ENCODE measurements around the gene EXOSC2.
A peak's percentile ranks its signal among the peaks of the same experiment; 100 is the strongest.

Gene EXOSC2

GRCh38 chr9:130711469-130711868 lies 17.9 kb downstream of the EXOSC2 start:
- peak overlapping the region; percentile 95; the same call in 1 of the 2 replicates for H3K27ac ChIP-seq
- TF ChIP-seq, protein P1, sequence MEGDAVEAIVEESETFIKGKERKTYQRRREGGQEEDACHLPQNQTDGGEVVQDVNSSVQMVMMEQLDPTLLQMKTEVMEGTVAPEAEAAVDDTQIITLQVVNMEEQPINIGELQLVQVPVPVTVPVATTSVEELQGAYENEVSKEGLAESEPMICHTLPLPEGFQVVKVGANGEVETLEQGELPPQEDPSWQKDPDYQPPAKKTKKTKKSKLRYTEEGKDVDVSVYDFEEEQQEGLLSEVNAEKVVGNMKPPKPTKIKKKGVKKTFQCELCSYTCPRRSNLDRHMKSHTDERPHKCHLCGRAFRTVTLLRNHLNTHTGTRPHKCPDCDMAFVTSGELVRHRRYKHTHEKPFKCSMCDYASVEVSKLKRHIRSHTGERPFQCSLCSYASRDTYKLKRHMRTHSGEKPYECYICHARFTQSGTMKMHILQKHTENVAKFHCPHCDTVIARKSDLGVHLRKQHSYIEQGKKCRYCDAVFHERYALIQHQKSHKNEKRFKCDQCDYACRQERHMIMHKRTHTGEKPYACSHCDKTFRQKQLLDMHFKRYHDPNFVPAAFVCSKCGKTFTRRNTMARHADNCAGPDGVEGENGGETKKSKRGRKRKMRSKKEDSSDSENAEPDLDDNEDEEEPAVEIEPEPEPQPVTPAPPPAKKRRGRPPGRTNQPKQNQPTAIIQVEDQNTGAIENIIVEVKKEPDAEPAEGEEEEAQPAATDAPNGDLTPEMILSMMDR (IDR thresholded peaks at IDR 0.05) = no peak
- no peak for TF ChIP-seq ZFX (IDR thresholded peaks at IDR 0.05; ENCODE audit: borderline replicate concordance)

GRCh38 chr9:130712564-130713285 lies 19.1 kb downstream of the EXOSC2 start:
- H3K27ac ChIP-seq = peak overlapping the region; percentile 95
- TF ChIP-seq, protein P1 (IDR thresholded peaks at IDR 0.05) = no peak

- peak overlapping the region; percentile 95 for H3K27ac ChIP-seq
- TF ChIP-seq, protein P1 (IDR thresholded peaks at IDR 0.05) = no peak
- no peak for TF ChIP-seq ZFX (IDR thresholded peaks at IDR 0.05; ENCODE audit: borderline replicate concordance)
Measured at GRCh38 chr9:130713286-130713960, 19.8 kb downstream of the EXOSC2 start.

- TF ChIP-seq ZFX (IDR thresholded peaks at IDR 0.05; ENCODE audit: borderline replicate concordance) = no peak
- TF ChIP-seq, protein P1 (IDR thresholded peaks at IDR 0.05) = no peak
- no peak overlapping the region for H3K27ac ChIP-seq
Measured at GRCh38 chr9:130714586-130715110, 21.1 kb downstream of the EXOSC2 start.

DNA sequence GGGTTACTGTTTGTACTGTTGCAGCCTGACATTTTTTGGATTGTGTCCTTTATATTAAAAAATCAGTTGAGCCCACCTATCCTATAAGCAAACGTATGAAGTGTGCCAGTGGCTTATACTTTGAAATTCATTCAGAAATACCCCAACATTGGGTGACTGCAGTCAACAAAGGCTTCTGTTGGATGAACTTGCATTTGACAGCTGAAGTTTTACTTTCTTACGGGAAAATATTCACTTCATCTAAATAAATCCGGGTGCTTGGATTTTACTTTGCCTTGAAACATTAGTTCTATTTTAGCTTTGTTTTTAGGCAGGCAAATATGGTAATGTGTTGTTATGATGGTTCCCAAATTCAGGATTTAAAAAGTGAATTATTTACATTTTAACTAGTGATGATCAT lies 21.7 kb downstream of the EXOSC2 start:
- TF ChIP-seq ZFX (IDR thresholded peaks at IDR 0.05; ENCODE audit: borderline replicate concordance) = no peak
- TF ChIP-seq, protein P1 (IDR thresholded peaks at IDR 0.05) = no peak
- H3K27ac ChIP-seq = no peak overlapping the region

DNA sequence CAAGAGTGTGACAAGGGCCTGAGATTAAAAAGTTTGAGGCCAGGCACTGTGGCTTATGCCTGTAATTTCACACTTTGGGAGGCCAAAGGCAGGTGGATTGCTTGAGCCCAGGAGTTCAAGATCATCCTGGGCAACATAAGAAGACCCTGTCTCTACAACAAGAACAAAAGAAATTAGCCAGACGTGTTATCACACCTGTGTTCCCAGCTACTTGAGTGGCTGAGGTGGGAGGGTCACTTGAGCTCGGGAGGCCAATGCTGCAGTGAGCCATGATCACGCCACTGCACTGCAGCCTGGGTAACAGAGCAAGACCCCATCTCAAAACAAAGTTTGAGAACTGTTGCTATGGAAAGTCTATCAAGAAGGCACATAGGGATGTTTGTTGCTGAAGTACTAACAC lies 25.0 kb downstream of the EXOSC2 start:
- H3K27ac ChIP-seq = no peak overlapping the region
- TF ChIP-seq ZFX (IDR thresholded peaks at IDR 0.05; ENCODE audit: borderline replicate concordance) = no peak
- TF ChIP-seq, protein P1 (IDR thresholded peaks at IDR 0.05) = no peak

GRCh38 chr9:130720762-130721161 lies 27.2 kb downstream of the EXOSC2 start:
- no peak for TF ChIP-seq ZFX (IDR thresholded peaks at IDR 0.05; ENCODE audit: borderline replicate concordance)
- TF ChIP-seq, protein P1 (IDR thresholded peaks at IDR 0.05) = no peak
- no peak overlapping the region for H3K27ac ChIP-seq

All from 22Rv1 (cell line).